ENCODE results near the gene MARVELD1. TPM values are rescaled to one million over a fixed set of nuclear protein-coding genes. Genes with fewer than 3 reads are reported as not detected.
"Not testable (repeated sequence)": the region's sequence is repeated elsewhere in the genome, so short reads cannot be mapped to it uniquely, and the experiment has no call there.

MARVELD1 gene
- polyA plus RNA-seq, 1 donor = 40.7 TPM

DNA sequence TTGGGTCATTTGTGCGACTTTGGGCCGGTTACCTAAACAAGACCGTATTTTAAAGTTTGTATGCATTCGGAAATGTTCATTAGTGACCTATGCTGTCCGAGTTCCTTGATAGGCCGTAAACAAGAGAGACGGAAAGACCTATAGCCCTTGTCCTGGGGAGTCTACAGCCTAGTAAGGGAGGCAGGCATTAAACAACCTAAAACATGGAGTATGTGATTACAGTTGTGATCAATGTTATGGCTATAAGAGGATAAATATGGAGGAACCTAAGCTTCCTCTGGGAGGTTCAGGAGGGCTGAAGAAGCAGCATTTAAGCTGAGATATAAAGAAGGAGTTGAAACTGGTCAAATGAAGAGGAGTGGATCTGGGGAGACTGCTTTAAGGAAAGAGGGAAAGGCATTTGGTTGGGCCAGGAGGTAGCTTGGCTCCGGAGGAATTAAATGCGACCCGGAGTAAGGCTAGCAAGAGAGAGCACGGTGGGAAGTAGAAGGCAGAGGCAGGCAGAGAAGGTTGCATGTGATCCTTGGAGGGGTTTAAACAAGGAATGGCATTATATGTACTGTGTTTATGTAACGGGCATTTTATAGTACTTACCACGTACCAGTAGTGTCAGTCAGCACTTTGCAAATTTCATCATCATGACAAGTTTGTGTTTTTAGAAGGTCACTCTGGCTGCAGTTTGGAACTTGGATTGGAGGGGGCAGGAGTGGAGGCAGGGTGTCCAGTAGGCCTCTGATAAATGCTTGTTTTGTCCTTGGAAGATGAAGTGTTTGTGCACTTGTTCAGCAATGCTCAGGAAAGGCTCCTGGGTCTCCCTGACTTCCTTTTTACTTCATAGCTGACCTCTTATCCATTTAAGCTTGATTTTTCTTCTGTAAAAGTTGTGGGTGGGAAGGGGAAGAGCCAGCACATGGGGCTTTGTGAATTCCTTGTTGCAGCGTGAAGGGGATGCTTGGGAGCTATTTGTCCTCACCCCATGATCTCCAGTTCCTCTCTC is 25.4 kb upstream of the MARVELD1 start:
- no peak for DNase-seq

- DNase-seq = no peak
Observed at GRCh38 chr10:97689559-97690020, 23.9 kb upstream of the MARVELD1 start.

DNA sequence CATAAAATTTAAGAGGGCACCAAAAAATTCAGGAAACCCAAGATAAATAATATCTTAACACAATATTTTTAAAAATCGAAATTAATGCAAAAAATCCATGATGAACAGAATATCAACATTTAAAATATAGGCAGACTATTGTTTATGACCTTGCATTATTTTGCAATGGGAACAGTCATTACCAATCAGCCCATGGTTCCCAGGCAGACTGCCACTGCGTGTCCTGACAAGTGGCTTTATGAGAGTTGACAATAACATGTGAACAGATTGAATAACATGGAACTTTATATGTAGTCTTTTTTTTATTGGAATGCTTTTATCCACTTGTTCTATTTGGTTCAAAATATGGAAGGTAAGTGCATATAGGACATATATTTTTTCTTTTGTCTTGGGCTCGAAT is 23.4 kb upstream of the MARVELD1 start:
- DNase-seq = no peak

GRCh38 chr10:97698072-97698655 is 15.4 kb upstream of the MARVELD1 start:
- DNase-seq = not testable (repeated sequence)

DNA sequence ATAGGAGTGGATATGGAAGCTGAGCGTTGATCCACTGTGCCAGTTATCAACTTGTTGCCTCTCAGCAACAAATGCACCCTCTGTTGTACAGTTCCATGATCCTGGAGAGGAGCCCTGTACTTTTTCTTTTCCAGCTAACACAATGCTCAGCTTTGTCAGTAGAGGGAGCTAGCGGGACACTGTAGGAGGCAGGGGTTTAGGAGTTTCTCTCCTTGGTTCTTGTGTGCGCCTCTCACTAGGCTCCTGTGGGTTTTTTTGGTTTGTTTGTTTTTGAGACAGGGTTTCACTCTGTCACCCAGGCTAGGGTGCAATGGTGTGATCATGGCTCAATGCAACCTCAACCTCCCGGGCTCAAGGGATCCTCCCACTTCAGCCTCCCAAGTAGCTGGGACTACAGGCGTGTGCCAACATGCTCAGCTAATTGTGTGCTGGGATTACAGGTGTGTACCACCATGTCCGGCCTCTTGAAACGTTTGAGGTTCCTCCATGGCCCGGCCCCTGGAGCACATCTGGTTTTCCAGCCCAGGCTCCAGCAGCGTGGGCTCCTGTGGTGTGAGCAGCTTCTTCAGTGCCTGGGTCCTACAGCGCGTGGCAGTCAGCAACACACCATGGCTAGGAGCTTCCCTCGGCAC is 12.0 kb upstream of the MARVELD1 start:
- no peak for DNase-seq

GRCh38 chr10:97703398-97704067 is 10.0 kb upstream of the MARVELD1 start:
- DNase-seq = no peak

DNA sequence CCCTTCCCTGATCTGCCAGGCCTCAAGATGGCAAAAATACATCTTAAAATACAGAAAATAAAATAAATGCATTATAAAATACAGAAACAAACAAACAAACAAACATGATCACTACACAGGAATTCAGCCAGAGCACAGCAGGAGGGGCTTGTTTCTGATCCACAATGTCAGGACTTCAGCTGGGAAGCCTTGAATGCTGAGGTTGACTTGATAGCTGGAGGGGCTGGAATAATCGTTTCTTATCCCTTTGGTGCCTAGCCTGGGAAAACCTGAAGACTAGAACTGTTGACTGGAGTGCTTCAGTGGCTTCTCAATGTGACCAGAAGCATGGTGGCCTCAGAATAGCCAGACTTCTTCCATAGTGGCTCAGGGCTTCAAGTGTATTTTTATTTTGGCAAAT is 9.2 kb upstream of the MARVELD1 start:
- no peak for DNase-seq

DNA sequence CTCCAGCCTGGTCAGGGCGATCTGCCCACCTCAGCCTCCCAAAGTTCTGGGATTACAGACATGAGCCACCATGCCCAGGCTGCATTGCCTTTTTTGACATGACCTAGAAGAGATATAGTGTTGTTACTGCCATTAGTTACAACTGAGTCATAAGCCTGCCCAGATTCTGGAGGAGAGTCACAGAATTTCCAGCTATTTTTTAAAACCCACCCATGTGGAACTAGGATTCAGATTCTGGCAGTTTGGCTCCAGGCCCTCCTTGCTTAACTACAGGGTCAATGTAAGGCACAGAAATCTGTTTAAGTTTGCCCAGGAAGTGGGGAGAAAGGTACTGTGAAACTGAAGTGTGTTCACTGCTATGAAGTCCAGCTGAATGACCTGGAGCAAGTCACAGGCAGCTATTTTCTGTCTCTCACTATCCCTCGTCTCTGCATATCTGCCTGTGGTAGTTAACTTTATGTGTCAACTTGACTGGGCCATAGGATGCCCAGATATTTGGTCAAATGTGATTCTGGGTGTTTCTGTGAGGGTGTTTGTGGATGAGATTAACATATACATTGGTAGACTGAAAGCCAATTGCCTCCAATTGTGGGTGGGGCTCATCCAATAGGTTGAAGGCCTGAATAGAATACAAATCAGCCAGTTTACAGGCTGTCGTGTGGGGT is 8.4 kb upstream of the MARVELD1 start:
- DNase-seq = no peak

GRCh38 chr10:97707134-97707861 is 6.2 kb upstream of the MARVELD1 start:
- no peak for DNase-seq

DNA sequence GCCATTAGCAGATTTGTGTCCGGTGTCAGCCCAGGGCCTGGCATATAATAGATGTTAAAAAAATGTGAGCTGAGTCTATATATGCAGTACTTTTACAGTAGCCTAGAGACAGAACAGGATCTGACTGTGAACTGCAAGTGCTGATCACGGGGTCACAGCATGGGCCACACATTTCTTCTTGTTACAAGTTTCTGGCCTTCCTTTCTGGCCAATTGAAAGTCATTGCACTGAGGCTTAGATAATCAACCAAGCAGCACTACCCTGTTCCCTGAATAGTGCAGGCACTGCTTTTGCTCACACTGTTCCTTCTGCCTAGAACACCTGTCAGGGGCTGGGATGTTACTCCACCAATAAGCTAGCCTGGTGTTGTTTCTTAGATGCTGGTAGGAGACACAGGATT is 5.4 kb upstream of the MARVELD1 start:
- no peak for DNase-seq

DNA sequence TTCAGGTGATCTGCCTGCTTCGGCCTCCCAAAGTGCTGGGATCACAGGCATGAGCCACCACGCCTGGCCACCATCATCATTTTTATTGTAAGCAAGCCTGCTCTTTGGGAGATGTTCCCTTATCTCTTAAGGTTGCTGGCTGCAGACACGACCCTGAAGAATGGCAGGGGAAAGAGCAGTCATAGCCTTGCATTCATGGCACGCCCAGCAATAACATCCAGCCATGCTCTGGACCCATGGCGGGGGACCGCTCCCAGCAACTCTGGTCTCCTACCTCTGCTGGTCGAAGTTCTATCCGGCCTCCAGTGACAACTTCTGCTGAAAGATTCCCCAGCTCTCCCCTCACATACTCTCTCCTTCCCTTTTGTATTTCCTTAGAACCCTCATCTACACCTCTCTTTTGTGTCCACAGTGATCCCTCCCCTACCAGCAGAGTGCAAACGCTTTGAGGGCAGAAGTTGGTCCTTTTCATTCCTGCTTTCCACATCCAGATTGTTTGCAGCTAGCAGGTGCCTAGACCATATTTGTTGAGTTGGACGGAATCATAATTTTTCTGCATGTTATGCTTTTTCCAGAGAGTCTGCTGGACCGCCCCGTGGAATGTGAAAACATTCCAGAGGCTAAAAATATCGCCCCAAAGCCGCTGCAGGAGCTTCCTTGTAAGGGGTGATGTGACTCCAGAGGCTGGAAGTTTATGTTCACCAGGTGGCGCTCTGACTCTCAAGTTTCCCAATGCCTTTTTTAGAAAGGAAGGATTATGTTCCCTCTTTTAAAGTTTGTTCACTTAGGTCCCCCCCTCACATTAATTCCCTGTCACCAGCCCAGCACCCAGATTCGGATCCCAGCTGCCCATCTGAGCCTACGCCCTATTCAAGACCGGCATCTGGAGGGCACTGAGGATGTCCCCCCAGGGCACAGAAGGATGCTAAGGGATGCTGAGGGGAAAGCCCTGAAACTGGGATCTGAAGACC is 4.3 kb upstream of the MARVELD1 start:
- peak; percentile 76 for DNase-seq

GRCh38 chr10:97711640-97712572 is 1.6 kb upstream of the MARVELD1 start:
- DNase-seq = no peak

- DNase-seq = no peak
Observed at GRCh38 chr10:97713826-97714400, 383 bp downstream of the MARVELD1 start.

- DNase-seq = no peak
Observed at GRCh38 chr10:97714401-97715258, 1.1 kb downstream of the MARVELD1 start.

GRCh38 chr10:97715259-97715874 is 1.8 kb downstream of the MARVELD1 start:
- no peak for DNase-seq

GRCh38 chr10:97717627-97718026 is 4.1 kb downstream of the MARVELD1 start:
- no peak for DNase-seq

- no peak for DNase-seq
Observed at GRCh38 chr10:97718178-97718577, 4.6 kb downstream of the MARVELD1 start.
